Stimulated activated CD8-positive, alpha-beta memory T cell treated with anti-CD3 and anti-CD28 coated beads, Interleukin-4, amount 100 ng/mL, for 1 hour (primary cell): ENCODE results near the gene PAOX.

Experiments
- DNase-seq, 2 donors: peaks; one replicate each; pipeline ENCODE4 v3.0.0-alpha.2; 2020; ENCODE audit warnings: low read depth in 2 of 2, low spot score in 1 of 2

PAOX gene

DNA sequence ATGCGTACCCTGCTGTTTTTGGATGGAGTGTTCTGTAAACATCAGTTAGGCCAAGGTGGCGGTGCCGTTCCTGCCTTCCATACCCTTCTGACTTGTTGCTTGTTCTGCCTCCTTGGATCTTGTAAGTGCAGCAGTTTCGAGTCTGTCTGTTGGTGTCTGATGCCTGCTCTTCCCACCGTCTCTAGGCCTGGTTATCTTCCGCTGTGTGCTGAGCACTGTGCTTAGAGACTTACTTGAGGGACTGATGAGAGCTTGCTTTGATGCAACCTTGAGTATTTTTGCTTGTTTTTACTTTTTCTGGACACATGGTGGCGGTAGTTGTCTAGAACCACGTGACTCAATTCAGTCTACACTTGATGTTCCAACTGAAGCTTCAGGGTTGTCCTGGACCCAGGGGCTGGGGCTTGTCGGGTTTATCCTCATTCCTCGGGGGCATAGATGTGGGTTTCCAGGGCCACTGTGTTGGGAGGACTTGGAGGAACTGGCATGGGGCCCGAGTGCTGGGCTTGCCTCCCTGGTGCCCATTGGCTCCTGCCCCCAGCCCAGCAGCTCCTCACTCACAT lies 59.7 kb downstream of the PAOX start:
- DNase-seq: no peak

GRCh38 chr10:133439517-133440461 lies 60.7 kb downstream of the PAOX start:
- DNase-seq: no peak

DNA sequence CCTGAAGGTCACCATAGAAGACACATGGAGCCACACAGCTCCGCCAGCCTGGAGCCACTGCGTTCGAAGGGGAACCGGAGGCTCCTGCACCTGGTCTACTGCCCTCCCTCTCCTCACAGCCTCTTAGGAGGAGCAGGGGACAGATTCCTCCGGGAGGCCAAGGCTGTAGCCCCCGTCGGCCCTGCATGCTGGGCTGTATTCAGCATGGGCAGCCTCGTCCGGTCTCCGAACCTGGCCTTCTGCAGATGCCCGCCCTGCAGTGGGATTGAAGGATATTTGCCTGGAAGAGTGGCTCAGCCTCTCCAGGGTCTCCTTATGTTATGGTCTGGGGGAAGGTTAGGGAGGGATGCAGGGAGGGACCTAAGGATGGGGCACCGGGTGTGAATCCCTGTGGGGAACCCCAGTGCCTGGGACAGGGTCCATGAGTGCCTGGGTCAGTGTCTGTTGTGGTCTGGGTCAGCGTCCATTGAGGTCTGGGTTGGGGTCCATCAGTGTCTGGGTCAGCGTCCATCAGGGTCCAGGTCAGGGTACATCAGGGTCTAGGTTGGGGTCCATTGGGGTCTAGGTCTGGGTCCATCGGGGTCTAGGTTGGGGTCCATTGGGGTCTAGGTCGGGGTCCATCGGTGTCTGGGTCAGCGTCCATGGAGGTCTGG lies 61.7 kb downstream of the PAOX start:
- DNase-seq: no peak
